ENCODE data around the gene PLXDC2.

Gene PLXDC2

GRCh38 chr10:20091698-20092097, 275.5 kb downstream of the PLXDC2 start:
- Histone ChIP-seq H3K4me3 (ENCODE audit: low read depth in 1 of 2, low read length in 2 of 2) (no peak overlapping the region), H3K4me1 (ENCODE audit: insufficient read depth, low read length) (no peaks in the 10 kb centered on the region), H2AFZ (ENCODE audit: low read depth, low read length) (no peak overlapping the region), H4K20me1 (ENCODE audit: insufficient read depth, low read length) (no peaks in the 10 kb centered on the region), H3K27ac (ENCODE audit: low read length) (no peak overlapping the region), H3K27me3 (ENCODE audit: insufficient read depth, low read length, poor library complexity) (no peaks in the 10 kb centered on the region), H3K9me3 (ENCODE audit: insufficient read depth, low read length, severe bottlenecking) (no peaks in the 10 kb centered on the region), H3K4me2 (ENCODE audit: insufficient read depth, low read length) (no peak overlapping the region), H3K9ac (ENCODE audit: low read depth, low read length) (no peak overlapping the region), H3K36me3 (ENCODE audit: insufficient read depth, low read length) (no peaks in the 10 kb centered on the region), H3K79me2 (ENCODE audit: insufficient read depth, low read length) (no peaks in the 10 kb centered on the region)
- no peak for TF ChIP-seq CTCF (IDR thresholded peaks at IDR 0.05; ENCODE audit: borderline replicate concordance, extremely low read depth, low read length, poor library complexity, severe bottlenecking)
- TF ChIP-seq EZH2 (IDR thresholded peaks at IDR 0.05; ENCODE audit: borderline replicate concordance, low read depth, low read length, severe bottlenecking): no peak
- DNase-seq (no peak), ATAC-seq (ENCODE audit: insufficient read depth, low read depth) (no peak)

- no peaks in the 10 kb centered on the region for H3K36me3 ChIP-seq (ENCODE audit: insufficient read depth, low read length)
- no peak overlapping the region for H3K4me2 ChIP-seq (ENCODE audit: insufficient read depth, low read length)
- H3K27me3 ChIP-seq (ENCODE audit: insufficient read depth, low read length, poor library complexity): no peaks in the 10 kb centered on the region
- H4K20me1 ChIP-seq (ENCODE audit: insufficient read depth, low read length): no peaks in the 10 kb centered on the region
- TF ChIP-seq EZH2 (IDR thresholded peaks at IDR 0.05; ENCODE audit: borderline replicate concordance, low read depth, low read length, severe bottlenecking) (no peak), CTCF (IDR thresholded peaks at IDR 0.05; ENCODE audit: borderline replicate concordance, extremely low read depth, low read length, poor library complexity, severe bottlenecking) (no peak)
- ATAC-seq (ENCODE audit: insufficient read depth, low read depth) (no peak), DNase-seq (no peak)
- H3K9ac ChIP-seq (ENCODE audit: low read depth, low read length): no peak overlapping the region
- no peaks in the 10 kb centered on the region for H3K4me1 ChIP-seq (ENCODE audit: insufficient read depth, low read length)
- no peaks in the 10 kb centered on the region for H3K79me2 ChIP-seq (ENCODE audit: insufficient read depth, low read length)
- H3K4me3 ChIP-seq (ENCODE audit: low read depth in 1 of 2, low read length in 2 of 2): no peak overlapping the region
- no peak overlapping the region for H2AFZ ChIP-seq (ENCODE audit: low read depth, low read length)
- H3K27ac ChIP-seq (ENCODE audit: low read length): no peak overlapping the region
- no peaks in the 10 kb centered on the region for H3K9me3 ChIP-seq (ENCODE audit: insufficient read depth, low read length, severe bottlenecking)
These were observed 277.4 kb downstream of the PLXDC2 start for GRCh38 chr10:20093600-20093999.

GRCh38 chr10:20094226-20094976, 278.2 kb downstream of the PLXDC2 start:
- no peak overlapping the region for H3K27ac ChIP-seq (ENCODE audit: low read length)
- no peaks in the 10 kb centered on the region for H3K79me2 ChIP-seq (ENCODE audit: insufficient read depth, low read length)
- H3K4me1 ChIP-seq (ENCODE audit: insufficient read depth, low read length): no peaks in the 10 kb centered on the region
- H3K4me3 ChIP-seq (ENCODE audit: low read depth in 1 of 2, low read length in 2 of 2): no peak overlapping the region
- ATAC-seq (ENCODE audit: insufficient read depth, low read depth) (no peak), DNase-seq (no peak)
- H3K36me3 ChIP-seq (ENCODE audit: insufficient read depth, low read length): no peaks in the 10 kb centered on the region
- TF ChIP-seq EZH2 (IDR thresholded peaks at IDR 0.05; ENCODE audit: borderline replicate concordance, low read depth, low read length, severe bottlenecking): no peak
- no peak for TF ChIP-seq CTCF (IDR thresholded peaks at IDR 0.05; ENCODE audit: borderline replicate concordance, extremely low read depth, low read length, poor library complexity, severe bottlenecking)
- H2AFZ ChIP-seq (ENCODE audit: low read depth, low read length): no peak overlapping the region
- no peaks in the 10 kb centered on the region for H3K9me3 ChIP-seq (ENCODE audit: insufficient read depth, low read length, severe bottlenecking)
- H3K9ac ChIP-seq (ENCODE audit: low read depth, low read length): no peak overlapping the region
- no peaks in the 10 kb centered on the region for H3K27me3 ChIP-seq (ENCODE audit: insufficient read depth, low read length, poor library complexity)
- no peak overlapping the region for H3K4me2 ChIP-seq (ENCODE audit: insufficient read depth, low read length)
- H4K20me1 ChIP-seq (ENCODE audit: insufficient read depth, low read length): no peaks in the 10 kb centered on the region

All from DND-41 (cell line).